A549 (cell line): Measurements from ENCODE around the gene ULK4. TPM values are rescaled to one million over a fixed set of nuclear protein-coding genes. Genes with fewer than 3 reads are reported as not detected.

Experiments
- ATAC-seq, 2 experiments: fragments of 200-7000 bp in 1 of 2; fragments of >200 bp in 1 of 2; cut with Nextera tagmentation in 1 of 2; cut with Tn5 transposase in 1 of 2; 3 replicates each; pipeline versions ENCODE4 v1.8.0 to v1.9.1; 2018 to 2020; ENCODE audit warnings: mild to moderate bottlenecking in 1 of 2, moderate library complexity in 1 of 2
- CTCF ChIA-PET: fragments of 300-600 bp; sonication (Branson Sonifier 250); formaldehyde crosslinking; extraction: SDS; loops from one replicate; lab custom pipeline; 2021; ENCODE audit warnings: antibody characterized with exemption, inconsistent platforms; lab: Yijun Ruan, JAX
- POLR2A ChIA-PET: fragments of 350-600 bp; formaldehyde crosslinking; extraction: SDS; loops from one replicate; lab custom pipeline; 2021; ENCODE audit warnings: antibody characterized with exemption, inconsistent platforms; lab: Yijun Ruan, JAX
- DNase-seq, 2 experiments: peaks; one replicate each; pipeline versions ENCODE4 v3.0.0 to v3.0.0-alpha.2; 2011 to 2016; ENCODE audit warnings: low read depth in 1 of 2, low spot score in 1 of 2
- FAIRE-seq: peaks from 2 replicates; lab custom pipeline; 2011; peaks lifted over from hg19 to GRCh38; lab: Jason Lieb, UNC
- H3K27ac ChIP-seq, 2 experiments: fragments of >200 bp; sonication (Bioruptor Twin); formaldehyde crosslinking; 3 replicates each; pipeline ENCODE4 v1.5.1; 2016 to 2017
- H3K4me1 ChIP-seq: fragments of >200 bp; sonication (Bioruptor Twin); formaldehyde crosslinking; 3 replicates; pipeline ENCODE4 v1.6.1; 2016
- H3K4me2 ChIP-seq: fragments of >200 bp; sonication (Bioruptor Twin); formaldehyde crosslinking; 3 replicates; pipeline ENCODE4 v1.6.1; 2016
- H3K4me3 ChIP-seq: fragments of >200 bp; sonication (Bioruptor Twin); formaldehyde crosslinking; 3 replicates; pipeline ENCODE4 v1.5.1; 2016
- H3K9me3 ChIP-seq: fragments of >200 bp; sonication (Bioruptor Twin); formaldehyde crosslinking; 3 replicates; pipeline ENCODE4 v1.6.1; 2016
- BCL3 ChIP-seq: fragments of >200 bp; sonication (Bioruptor Twin); formaldehyde crosslinking; IDR thresholded peaks from 3 replicates; pipeline ENCODE4 v1.6.1; 2016
- CTCF ChIP-seq: fragments of >200 bp; sonication (Bioruptor Twin); formaldehyde crosslinking; IDR thresholded peaks from 3 replicates; pipeline ENCODE4 v1.5.1; 2016
- EHMT2 ChIP-seq: fragments of 200-600 bp; sonication (generic); IDR thresholded peaks from 2 replicates; pipeline ENCODE4 v1.6.1; 2016; ENCODE audit warnings: antibody characterized with exemption, low read depth, mild to moderate bottlenecking, moderate library complexity
- FOSB ChIP-seq: fragments of 250-450 bp; sonication (Bioruptor Pico); IDR thresholded peaks from 2 replicates; pipeline ENCODE4 v1.5.0; 2020; ENCODE audit warnings: mild to moderate bottlenecking, moderate library complexity
- FOSL2 ChIP-seq, 2 experiments: fragments of 450-650 bp in 1 of 2; fragments of >200 bp in 1 of 2; sonication (Bioruptor Twin) in 1 of 2; formaldehyde crosslinking; IDR thresholded peaks; 2 replicates each; pipeline versions ENCODE4 v1.5.0 to v1.6.1; 2016 to 2020; ENCODE audit warnings: mild to moderate bottlenecking in 1 of 2, moderate library complexity in 1 of 2
- GATA3 ChIP-seq: IDR thresholded peaks from 2 replicates; pipeline ENCODE4 v1.6.1; 2012; ENCODE audit warnings: borderline replicate concordance
- HEYL ChIP-seq: fragments of 250-450 bp; sonication (Bioruptor Pico); IDR thresholded peaks from 2 replicates; pipeline ENCODE4 v1.8.0; 2021; ENCODE audit warnings: mild to moderate bottlenecking, moderate library complexity
- HOXB5 ChIP-seq: fragments of 250-450 bp; sonication (Bioruptor Pico); IDR thresholded peaks from 2 replicates; pipeline ENCODE4 v1.5.0; 2020; ENCODE audit warnings: mild to moderate bottlenecking, moderate library complexity
- KDM1A ChIP-seq: fragments of 200-600 bp; sonication (generic); IDR thresholded peaks from 2 replicates; pipeline ENCODE4 v1.6.1; 2016; ENCODE audit warnings: low read depth, mild to moderate bottlenecking
- MAFK ChIP-seq: fragments of 450-650 bp; IDR thresholded peaks from 2 replicates; pipeline ENCODE4 v1.6.1; 2014; ENCODE audit not compliant: partially characterized antibody
- MYC ChIP-seq: IDR thresholded peaks from 2 replicates; pipeline ENCODE4 v1.6.1; 2012; ENCODE audit warnings: mild to moderate bottlenecking, inconsistent platforms, low read length, improper control_type of control experiment, borderline replicate concordance
- NPAS2 ChIP-seq: fragments of 250-450 bp; sonication (Bioruptor Pico); IDR thresholded peaks from 2 replicates; pipeline ENCODE4 v1.8.0; 2022; ENCODE audit warnings: mild to moderate bottlenecking, moderate library complexity, borderline replicate concordance
- NR3C1 ChIP-seq: fragments of >200 bp; sonication (Bioruptor Twin); formaldehyde crosslinking; IDR thresholded peaks from 3 replicates; pipeline ENCODE4 v1.6.1; 2017
- POLR2A ChIP-seq: IDR thresholded peaks from 2 replicates; pipeline ENCODE4 v1.6.1; 2012; ENCODE audit warnings: mild to moderate bottlenecking, low read length
- RAD21 ChIP-seq, 2 experiments: fragments of >200 bp in 1 of 2; sonication (Bioruptor Twin) in 1 of 2; formaldehyde crosslinking in 1 of 2; IDR thresholded peaks in 1 of 2; conservative IDR thresholded peaks in 1 of 2; 2 replicates in 1 of 2; 3 replicates in 1 of 2; pipeline ENCODE4 v1.6.1; 2012 to 2018; ENCODE audit warnings: inconsistent platforms in 1 of 2
- RARB ChIP-seq: fragments of 250-450 bp; sonication (Bioruptor Pico); IDR thresholded peaks from 2 replicates; pipeline ENCODE4 v1.8.0; 2021; ENCODE audit warnings: mild to moderate bottlenecking, moderate library complexity
- RCOR1 ChIP-seq: fragments of 150-350 bp; IDR thresholded peaks from 2 replicates; pipeline ENCODE4 v1.6.1; 2014; ENCODE audit warnings: antibody characterized with exemption, low read length, low read depth
- SREBF2 ChIP-seq: fragments of 450-650 bp; IDR thresholded peaks from 2 replicates; pipeline ENCODE4 v1.6.1; 2014; ENCODE audit warnings: mild to moderate bottlenecking, moderate library complexity
- TFCP2L1 ChIP-seq: fragments of 250-450 bp; sonication (Bioruptor Pico); IDR thresholded peaks from 2 replicates; pipeline ENCODE4 v1.5.0; 2021; ENCODE audit warnings: mild to moderate bottlenecking
- TP53 ChIP-seq: fragments of 250-450 bp; sonication (Bioruptor Pico); IDR thresholded peaks from 2 replicates; pipeline ENCODE4 v1.5.0; 2021; ENCODE audit warnings: mild to moderate bottlenecking, moderate library complexity
- USF2 ChIP-seq: fragments of 450-650 bp; IDR thresholded peaks from 2 replicates; pipeline ENCODE4 v1.6.1; 2014; ENCODE audit warnings: antibody characterized with exemption
- ZFP36 ChIP-seq: fragments of 450-650 bp; IDR thresholded peaks from 2 replicates; pipeline ENCODE4 v1.6.1; 2014; ENCODE audit warnings: borderline replicate concordance; ENCODE audit not compliant: partially characterized antibody
- ZNF302 ChIP-seq: fragments of 250-450 bp; sonication (Bioruptor Pico); IDR thresholded peaks from 2 replicates; pipeline ENCODE4 v1.9.0; 2021; ENCODE audit warnings: inconsistent platforms, mild to moderate bottlenecking, moderate library complexity
- WGBS: methylation state at CpG from one replicate; pipeline ENCODE4 v1.1.6; 2017; ENCODE audit errors: missing lambda C conversion rate; 5-methylcytosine and 5-hydroxymethylcytosine counted together
- polyA plus RNA-seq, 4 experiments: library from polyadenylated mRNA; depleted of rRNA in 3 of 4; stranded (reverse); fragments of >200 nt; fragmentation: RNase III in 1 of 4; extraction: RNeasy Plus Mini Kit Qiagen cat#74134 plus additional on column Dnase treatment in 1 of 4; gene quantifications; 2 replicates in 3 of 4; 3 replicates in 1 of 4; pipeline ENCODE4 v1.2.3, GENCODE V29; 2011 to 2017
- TF ChIP-seq, protein P1 (sequence below): fragments of 200-600 bp; sonication (generic); IDR thresholded peaks from 2 replicates; pipeline ENCODE4 v1.6.1; 2016; ENCODE audit warnings: antibody characterized with exemption, mild to moderate bottlenecking, moderate library complexity
- TF ChIP-seq, protein P2 (sequence below): IDR thresholded peaks from 2 replicates; pipeline ENCODE4 v1.6.1; 2012

The ULK4 gene
- polyA plus RNA-seq, 2 of the 4 experiments (the other 2 are of a cell fraction) = 4.9 to 7.7 TPM

- no peaks in the 10 kb centered on the region for H3K9me3 ChIP-seq
- CTCF ChIA-PET = no interaction called here
- H3K4me1 ChIP-seq = no peaks in the 10 kb centered on the region
- no peak for TF ChIP-seq CTCF
- no peak for TF ChIP-seq MAFK
- no peak for TF ChIP-seq EHMT2
- no peak for TF ChIP-seq ZNF302 (CRISPR knock-in tag)
- TF ChIP-seq FOSB (CRISPR knock-in tag) = no peak
- TF ChIP-seq MYC = no peak
- TF ChIP-seq, protein P1, sequence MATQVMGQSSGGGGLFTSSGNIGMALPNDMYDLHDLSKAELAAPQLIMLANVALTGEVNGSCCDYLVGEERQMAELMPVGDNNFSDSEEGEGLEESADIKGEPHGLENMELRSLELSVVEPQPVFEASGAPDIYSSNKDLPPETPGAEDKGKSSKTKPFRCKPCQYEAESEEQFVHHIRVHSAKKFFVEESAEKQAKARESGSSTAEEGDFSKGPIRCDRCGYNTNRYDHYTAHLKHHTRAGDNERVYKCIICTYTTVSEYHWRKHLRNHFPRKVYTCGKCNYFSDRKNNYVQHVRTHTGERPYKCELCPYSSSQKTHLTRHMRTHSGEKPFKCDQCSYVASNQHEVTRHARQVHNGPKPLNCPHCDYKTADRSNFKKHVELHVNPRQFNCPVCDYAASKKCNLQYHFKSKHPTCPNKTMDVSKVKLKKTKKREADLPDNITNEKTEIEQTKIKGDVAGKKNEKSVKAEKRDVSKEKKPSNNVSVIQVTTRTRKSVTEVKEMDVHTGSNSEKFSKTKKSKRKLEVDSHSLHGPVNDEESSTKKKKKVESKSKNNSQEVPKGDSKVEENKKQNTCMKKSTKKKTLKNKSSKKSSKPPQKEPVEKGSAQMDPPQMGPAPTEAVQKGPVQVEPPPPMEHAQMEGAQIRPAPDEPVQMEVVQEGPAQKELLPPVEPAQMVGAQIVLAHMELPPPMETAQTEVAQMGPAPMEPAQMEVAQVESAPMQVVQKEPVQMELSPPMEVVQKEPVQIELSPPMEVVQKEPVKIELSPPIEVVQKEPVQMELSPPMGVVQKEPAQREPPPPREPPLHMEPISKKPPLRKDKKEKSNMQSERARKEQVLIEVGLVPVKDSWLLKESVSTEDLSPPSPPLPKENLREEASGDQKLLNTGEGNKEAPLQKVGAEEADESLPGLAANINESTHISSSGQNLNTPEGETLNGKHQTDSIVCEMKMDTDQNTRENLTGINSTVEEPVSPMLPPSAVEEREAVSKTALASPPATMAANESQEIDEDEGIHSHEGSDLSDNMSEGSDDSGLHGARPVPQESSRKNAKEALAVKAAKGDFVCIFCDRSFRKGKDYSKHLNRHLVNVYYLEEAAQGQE = no peak
- no peak for TF ChIP-seq RARB
- TF ChIP-seq ZFP36 = no peak
- no peak for TF ChIP-seq HEYL (CRISPR knock-in tag)
- TF ChIP-seq RCOR1 = no peak
- no peak for TF ChIP-seq NPAS2 (CRISPR knock-in tag)
- no peak for TF ChIP-seq USF2
- no peak for TF ChIP-seq GATA3
- H3K4me2 ChIP-seq = no peak overlapping the region
- ATAC-seq = no peak
- no peak for FAIRE-seq
- DNase-seq = no peak
- no peak overlapping the region for H3K27ac ChIP-seq
- H3K4me3 ChIP-seq = no peak overlapping the region
- POLR2A ChIA-PET = no interaction called here
Observed at GRCh38 chr3:41488501-41488900, 473.4 kb downstream of the ULK4 start.

DNA sequence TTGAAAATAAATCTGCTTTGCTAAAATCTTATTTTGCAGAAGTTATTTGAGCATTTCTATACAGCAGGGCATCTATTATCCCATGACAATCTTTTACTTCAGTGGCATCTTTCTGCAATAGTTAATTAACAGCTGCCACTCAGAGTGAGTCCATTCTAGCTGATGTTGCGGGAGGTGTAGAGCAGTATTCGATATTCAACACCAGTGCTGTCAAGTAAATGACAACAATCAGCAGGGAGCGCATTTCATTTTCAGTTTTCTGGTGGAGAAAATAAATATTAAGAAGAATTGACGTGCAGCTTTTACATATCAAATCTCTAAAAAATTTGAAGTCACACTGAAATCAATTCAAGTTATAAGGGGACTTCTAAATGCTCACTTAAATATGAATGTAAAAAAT, 476.4 kb downstream of the ULK4 start:
- no peak for FAIRE-seq
- no peak overlapping the region for H3K4me3 ChIP-seq
- TF ChIP-seq ZFP36 (no peak), TFCP2L1 (CRISPR knock-in tag) (no peak), HEYL (CRISPR knock-in tag) (no peak), FOSL2 (IDR thresholded peaks at IDR 0.05) (no peak), FOSL2 (CRISPR knock-in tag; IDR thresholded peaks at IDR 0.05) (no peak), HOXB5 (CRISPR knock-in tag) (no peak), KDM1A (no peak), TP53 (CRISPR knock-in tag) (no peak), POLR2A (no peak), NR3C1 (no peak), RAD21 (conservative IDR thresholded peaks at IDR 0.05 in 1 of 2, IDR thresholded peaks at IDR 0.05 in 1 of 2) (no peak), BCL3 (no peak), SREBF2 (no peak), FOSB (CRISPR knock-in tag) (no peak)
- TF ChIP-seq, protein P2, sequence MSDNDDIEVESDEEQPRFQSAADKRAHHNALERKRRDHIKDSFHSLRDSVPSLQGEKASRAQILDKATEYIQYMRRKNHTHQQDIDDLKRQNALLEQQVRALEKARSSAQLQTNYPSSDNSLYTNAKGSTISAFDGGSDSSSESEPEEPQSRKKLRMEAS = no peak
- TF ChIP-seq, protein P1 = no peak
- TF ChIP-seq, all 56 proteins: peak for 0
- POLR2A ChIA-PET = no interaction called here
- WGBS = 76% methylated on average over 4 of the region's 4 CpGs
- Histone ChIP-seq H3K4me1 (no peaks in the 10 kb centered on the region), H3K27ac (no peak overlapping the region), H3K9me3 (no peaks in the 10 kb centered on the region), H3K4me2 (no peak overlapping the region)
- CTCF ChIA-PET = no interaction called here
- DNase-seq (no peak), ATAC-seq (no peak)
